HG02884 (cell line): ENCODE data around the gene IL2RA.

Experiments
- ATAC-seq: cut with Tn5 transposase; IDR thresholded peaks from one replicate; pipeline ENCODE4 v1.9.1; 2021; ENCODE audit warnings: mild to moderate bottlenecking, moderate library complexity; ENCODE audit not compliant: unreplicated experiment

The IL2RA gene

GRCh38 chr10:6061056-6061455 is 1.1 kb downstream of the IL2RA start:
- no peak for ATAC-seq

DNA sequence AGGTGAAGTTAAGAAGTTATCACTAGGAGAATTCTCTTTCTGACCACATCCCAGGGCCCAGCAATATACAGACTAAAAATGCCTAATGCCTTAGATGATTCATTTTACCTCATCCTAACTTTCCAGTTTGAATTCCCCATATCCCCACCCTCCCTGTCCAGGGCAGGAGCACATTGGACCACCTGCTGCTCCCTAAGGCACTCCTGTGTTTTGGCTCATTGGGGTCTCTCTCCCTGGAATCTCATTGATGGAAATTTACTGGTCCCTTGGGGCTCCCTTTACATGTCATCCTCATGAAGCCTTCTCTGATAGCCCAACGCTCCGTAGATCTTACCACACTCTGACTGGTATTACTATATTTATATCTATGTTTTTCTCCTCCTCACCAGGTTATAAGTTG is 2.7 kb downstream of the IL2RA start:
- no peak for ATAC-seq

DNA sequence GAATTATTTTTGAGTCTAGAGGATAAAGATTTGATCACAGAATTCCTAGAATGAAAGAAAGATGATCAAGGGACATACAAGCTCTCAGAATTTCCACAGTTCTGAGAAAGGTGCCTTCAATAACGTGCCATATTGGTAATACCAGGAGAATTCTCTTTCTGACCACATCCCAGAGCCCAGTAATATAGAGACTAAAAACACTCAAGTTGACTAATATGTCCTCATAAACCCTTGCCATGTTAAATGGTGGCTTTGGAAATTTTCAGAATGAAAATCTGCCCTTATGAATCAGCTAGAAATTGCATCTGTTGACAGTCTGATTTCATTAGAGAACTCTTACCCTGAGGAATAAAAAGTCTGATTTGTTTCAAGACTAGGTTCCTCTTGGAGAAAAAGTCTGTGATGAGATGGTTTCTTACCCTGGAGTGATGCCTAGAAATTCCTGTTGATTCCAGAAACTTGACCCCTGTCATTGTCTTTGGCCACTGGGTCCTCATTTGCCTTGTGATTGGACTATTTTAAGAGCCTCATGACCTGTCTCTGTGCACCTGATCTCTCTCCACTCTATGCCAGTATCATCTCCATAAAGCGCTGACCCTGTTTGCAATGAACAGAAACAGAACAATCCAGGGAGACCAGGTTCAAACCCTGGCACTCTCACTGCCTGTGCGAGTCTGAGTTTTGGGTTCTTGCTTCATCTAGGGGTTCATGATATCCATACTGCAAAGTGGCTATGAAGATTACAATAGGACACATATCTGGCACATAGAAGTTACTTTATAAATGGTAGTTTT is 3.3 kb downstream of the IL2RA start:
- ATAC-seq, result peak; percentile 46

- ATAC-seq, result no peak
Observed at GRCh38 chr10:6056411-6057135, 5.6 kb downstream of the IL2RA start.

DNA sequence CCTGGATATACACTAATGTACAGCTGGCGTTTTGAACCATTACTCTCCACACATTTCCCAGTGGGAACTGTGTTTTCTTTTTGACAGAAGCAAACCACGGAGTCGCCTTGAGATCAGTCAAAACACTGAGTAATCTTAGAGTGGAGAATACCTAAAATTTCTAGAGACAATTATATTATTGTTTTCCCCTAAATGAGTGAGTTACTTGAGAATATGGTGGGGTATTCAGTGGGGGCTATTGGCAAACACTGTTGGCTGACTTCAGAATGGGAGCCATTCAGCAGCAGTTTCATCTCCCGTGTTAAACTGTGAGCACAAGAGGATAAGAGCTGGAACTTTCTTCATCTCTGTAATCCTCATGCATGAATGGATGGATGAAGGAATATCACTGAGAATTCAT is 6.2 kb downstream of the IL2RA start:
- ATAC-seq, result no peak

DNA sequence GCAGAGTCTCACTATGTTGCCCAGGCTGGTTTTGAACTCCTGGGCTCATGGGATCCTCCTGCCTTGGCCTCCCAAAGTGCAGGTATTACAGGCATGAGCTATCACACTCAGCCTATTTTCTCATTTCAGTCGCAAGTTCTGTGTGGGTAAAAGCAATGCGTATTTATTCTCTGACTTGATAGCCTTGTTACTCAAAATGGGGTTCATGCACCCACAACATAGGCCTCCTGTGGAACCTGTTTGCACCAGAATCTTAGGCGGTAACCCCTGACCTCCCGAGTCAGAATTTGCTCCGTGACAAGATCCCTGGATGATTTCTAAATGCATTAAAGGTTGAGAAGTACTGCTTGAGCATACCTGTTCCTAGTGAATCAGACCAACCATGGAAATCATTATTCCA is 7.3 kb downstream of the IL2RA start:
- no peak for ATAC-seq

GRCh38 chr10:6053816-6054631 is 8.1 kb downstream of the IL2RA start:
- ATAC-seq, result no peak

- ATAC-seq, result no peak
Observed at GRCh38 chr10:6053303-6053702, 8.9 kb downstream of the IL2RA start.

DNA sequence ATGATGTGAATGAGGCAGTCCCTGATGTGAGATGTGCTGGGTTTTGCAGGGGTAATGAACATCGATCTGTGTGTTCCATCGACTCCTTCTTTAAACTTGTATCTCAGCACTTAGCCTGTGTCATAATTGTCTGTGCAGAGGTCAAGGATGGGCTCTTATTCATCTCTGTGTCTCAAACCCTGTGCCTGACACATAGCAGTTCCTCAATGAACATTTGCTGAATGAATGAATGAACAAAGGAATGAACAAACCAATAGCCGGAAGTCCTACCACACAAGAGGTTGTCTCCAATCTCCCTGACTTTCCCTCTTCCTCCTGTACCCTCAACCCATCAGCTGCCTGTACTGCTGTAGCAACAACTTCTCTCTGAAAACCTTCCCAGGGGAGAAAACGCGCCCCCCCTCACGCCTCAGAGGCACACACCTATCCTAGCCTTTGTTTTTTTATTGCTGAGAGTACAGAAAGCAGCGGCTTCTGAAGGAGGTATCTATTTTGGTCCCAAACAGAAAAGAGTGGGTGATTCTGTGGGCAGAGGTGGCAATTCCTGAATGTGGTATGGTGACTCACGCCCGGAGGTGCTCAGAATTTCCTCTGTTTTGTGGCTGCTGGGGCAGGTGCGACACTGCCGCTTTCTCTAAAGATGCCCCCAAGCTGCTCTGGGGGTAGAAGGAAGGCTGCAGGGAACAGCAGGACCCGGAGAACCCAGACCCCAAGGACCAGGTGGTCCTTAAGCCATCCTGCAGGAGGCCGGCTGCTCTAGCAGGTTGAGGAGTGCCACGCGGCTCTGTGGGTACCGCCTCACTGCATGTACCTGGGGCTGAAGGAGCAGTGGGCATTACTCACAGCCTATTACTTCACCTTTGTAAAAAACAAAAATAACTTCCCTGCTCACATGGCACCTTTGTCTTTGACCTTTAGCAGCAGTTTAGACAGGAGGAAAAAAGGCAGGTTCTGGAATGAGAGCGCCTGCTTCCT is 9.6 kb downstream of the IL2RA start:
- ATAC-seq, result no peak

GRCh38 chr10:6050801-6051445 is 11.2 kb downstream of the IL2RA start:
- peak; percentile 66 for ATAC-seq

- no peak for ATAC-seq
Observed at GRCh38 chr10:6049031-6049400, 13.2 kb downstream of the IL2RA start.

GRCh38 chr10:6048281-6049030 is 13.7 kb downstream of the IL2RA start:
- ATAC-seq, result no peak

DNA sequence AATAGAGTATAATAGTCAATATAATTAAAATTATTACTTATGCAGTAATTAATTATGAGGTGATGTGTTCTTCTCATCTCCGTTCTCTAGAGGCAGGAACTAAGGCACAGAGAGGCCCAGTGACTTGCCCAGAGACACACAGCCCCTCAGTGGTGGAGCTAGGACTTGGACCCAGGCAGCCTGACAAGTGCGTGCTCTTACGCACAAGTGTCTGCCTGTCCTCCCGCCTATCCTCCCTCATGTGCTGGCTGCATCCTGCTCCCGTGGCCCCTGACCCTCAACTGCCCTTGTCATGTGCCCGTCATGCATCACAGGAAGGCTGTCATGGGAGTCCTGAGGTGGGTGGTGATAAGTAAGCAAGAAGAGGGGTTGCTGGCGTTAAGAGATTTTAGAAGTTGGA is 14.3 kb downstream of the IL2RA start:
- no peak for ATAC-seq

DNA sequence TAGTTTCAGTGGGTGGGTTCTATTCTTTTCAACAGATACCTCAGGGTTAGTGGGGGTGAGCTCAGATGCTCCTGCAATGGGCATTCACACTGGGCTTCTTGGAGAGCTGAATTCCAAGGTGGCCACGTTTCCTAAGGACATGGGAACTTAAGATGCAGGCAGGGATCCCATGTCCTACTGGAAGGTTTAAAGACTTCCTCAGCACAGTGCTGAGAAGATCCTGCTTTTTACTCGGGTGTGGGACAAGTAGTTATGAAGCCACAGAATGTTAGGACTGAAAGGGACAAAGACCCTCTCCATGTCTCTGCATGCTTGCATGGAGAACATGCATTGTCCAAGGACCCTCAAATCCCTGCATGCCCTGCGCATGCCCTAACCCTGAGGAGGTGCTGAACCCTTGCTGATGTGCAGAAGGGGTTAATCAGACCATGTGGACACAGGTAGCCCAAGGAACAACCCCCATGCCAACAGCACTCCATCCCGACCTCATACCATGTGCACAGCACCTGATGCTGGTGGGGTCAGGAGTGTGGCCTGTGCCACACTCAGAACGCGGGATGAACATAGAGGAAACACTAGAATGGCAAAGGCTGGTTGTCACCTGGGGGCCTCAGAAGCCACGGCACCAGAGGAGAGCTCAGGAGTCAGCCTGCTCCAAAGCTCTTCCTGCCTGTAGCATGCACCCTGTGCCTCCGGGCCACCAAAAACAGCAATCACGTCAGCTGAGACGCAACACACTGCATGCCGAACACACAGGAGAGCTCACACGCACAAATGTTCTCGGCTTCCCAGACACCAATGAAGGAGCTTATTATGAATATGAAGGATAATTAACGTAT is 15.2 kb downstream of the IL2RA start:
- no peak for ATAC-seq

- ATAC-seq, result no peak
Observed at GRCh38 chr10:6045878-6046772, 16.0 kb downstream of the IL2RA start.

DNA sequence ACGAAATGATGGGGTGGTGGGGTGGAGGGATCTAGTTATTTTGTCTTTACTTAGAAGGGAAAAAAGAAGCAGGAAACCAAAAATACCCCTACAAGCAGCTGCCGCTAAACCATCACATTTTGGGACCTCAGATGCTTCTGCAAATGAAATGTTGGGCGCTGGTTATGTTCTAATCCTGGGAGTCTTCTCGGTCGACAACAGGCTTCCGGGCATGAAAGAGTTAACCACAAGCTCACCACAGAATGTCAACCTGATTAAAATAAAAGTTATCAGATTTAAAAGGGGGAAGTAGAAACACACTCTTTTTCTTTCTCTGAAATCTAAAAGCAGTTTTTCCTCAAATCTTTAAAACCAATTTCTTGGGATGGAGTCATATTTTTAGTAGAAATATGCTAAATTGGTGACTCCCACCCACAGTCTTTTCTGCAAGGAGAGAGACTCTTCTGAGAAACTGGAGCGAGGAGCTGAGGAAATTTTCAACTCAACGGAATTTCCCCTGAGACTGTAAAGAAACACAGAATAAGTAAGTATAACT is 16.8 kb downstream of the IL2RA start:
- ATAC-seq, result peak; percentile 40

DNA sequence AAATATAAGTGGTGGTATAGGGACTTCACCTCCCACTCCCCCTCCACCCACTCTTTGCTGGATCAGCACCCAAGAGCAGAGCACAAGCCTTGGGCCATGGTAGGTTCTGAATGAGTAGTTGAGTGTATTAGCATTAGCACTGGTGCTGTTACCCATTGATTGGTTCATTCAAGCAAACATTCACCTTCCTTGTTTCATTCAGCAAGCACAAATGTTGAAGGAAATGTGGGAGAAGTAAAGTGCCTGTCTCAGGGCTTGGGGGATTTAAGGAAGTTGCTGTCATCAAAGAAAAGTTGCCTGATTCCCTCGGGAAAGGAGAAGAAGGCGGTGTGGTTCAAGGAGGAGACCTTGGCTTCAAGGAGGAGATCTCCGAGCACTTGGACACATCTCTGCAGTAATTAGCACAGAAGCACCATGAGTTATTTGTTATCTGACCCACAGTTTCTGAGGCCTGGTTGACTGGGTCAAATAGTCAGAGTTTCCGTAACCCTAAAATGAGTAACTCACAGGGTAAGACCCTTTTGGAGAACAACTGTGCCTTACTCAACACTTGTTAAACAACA is 17.3 kb downstream of the IL2RA start:
- ATAC-seq, result peak; percentile 47
